HepG2 (cell line): Measurements from ENCODE around the gene NCOR2. TPM values are rescaled to one million over a fixed set of nuclear protein-coding genes. Genes with fewer than 3 reads are reported as not detected.

ENCODE experiments used
- ELF1 ChIP-seq: sonication (generic); formaldehyde crosslinking; IDR thresholded peaks from 2 replicates; pipeline ENCODE4 v1.4.0; 2020; ENCODE audit warnings: missing genetic modification reagents
- FOXJ3 ChIP-seq: sonication (generic); formaldehyde crosslinking; IDR thresholded peaks from 2 replicates; pipeline ENCODE4 v1.4.0; 2020; ENCODE audit warnings: missing genetic modification reagents, mild to moderate bottlenecking, borderline replicate concordance
- HDAC6 ChIP-seq: fragments of 200-600 bp; sonication (generic); IDR thresholded peaks from 2 replicates; pipeline ENCODE4 v1.7.0; 2017; ENCODE audit warnings: mild to moderate bottlenecking, antibody characterized with exemption, low read length, low read depth
- KDM5B ChIP-seq: sonication (generic); formaldehyde crosslinking; IDR thresholded peaks from 2 replicates; pipeline ENCODE4 v1.4.0; 2020; ENCODE audit warnings: missing genetic modification reagents, mild to moderate bottlenecking, borderline replicate concordance
- MIER3 ChIP-seq: IDR thresholded peaks from 2 replicates; pipeline ENCODE4 v1.6.1; 2016; ENCODE audit warnings: missing compliant biosample characterization, borderline replicate concordance
- NKX3-1 ChIP-seq: sonication (generic); formaldehyde crosslinking; IDR thresholded peaks from 2 replicates; pipeline ENCODE4 v1.5.0; 2020; ENCODE audit warnings: missing genetic modification reagents
- PITX1 ChIP-seq: sonication (generic); formaldehyde crosslinking; IDR thresholded peaks from 2 replicates; pipeline ENCODE4 v1.5.1; 2020; ENCODE audit warnings: mild to moderate bottlenecking, missing genetic modification reagents
- SMARCC2 ChIP-seq: fragments of 450-650 bp; IDR thresholded peaks from 2 replicates; pipeline ENCODE4 v1.6.1; 2017; ENCODE audit warnings: antibody characterized with exemption, mild to moderate bottlenecking
- ZFP82 ChIP-seq: sonication (generic); formaldehyde crosslinking; IDR thresholded peaks from 2 replicates; pipeline ENCODE4 v1.5.1; 2020; ENCODE audit warnings: mild to moderate bottlenecking, missing genetic modification reagents, borderline replicate concordance
- ZMAT3 ChIP-seq: sonication (generic); formaldehyde crosslinking; conservative IDR thresholded peaks from 2 replicates; pipeline ENCODE4 v1.7.0; 2021; ENCODE audit warnings: missing genetic modification reagents
- ZNF274 ChIP-seq: sonication (generic); formaldehyde crosslinking; IDR thresholded peaks from 2 replicates; pipeline ENCODE4 v1.5.1; 2020; ENCODE audit warnings: mild to moderate bottlenecking, missing genetic modification reagents
- ZNF816 ChIP-seq: sonication (generic); formaldehyde crosslinking; IDR thresholded peaks from 2 replicates; pipeline ENCODE4 v1.8.0; 2022; ENCODE audit warnings: missing genetic modification reagents, mild to moderate bottlenecking, borderline replicate concordance
- polyA plus RNA-seq, 8 experiments: library from polyadenylated mRNA; depleted of rRNA in 3 of 8; stranded (reverse) in 7 of 8; unstranded in 1 of 8; fragments of >200 nt; fragmentation: Illumina TruSeq in 4 of 8; extraction: Trizol in 4 of 8; gene quantifications; 2 replicates each; pipeline versions ENCODE4 v1.2.1 to v1.2.3, GENCODE V29; 2011 to 2016; ENCODE audit warnings: low read depth in 4 of 8, missing spikeins in 1 of 8, mixed read lengths in 1 of 8; ENCODE audit not compliant: insufficient read depth in 1 of 8
- total RNA-seq, 5 experiments: library from RNA; depleted of rRNA; stranded (reverse); fragments of >200 nt; fragmentation: Illumina TruSeq; extraction: Trizol; gene quantifications; 2 replicates each; pipeline ENCODE4 v1.2.3, GENCODE V29; 2016; ENCODE audit warnings: low read depth in 1 of 5
- TF ChIP-seq, protein P1 (sequence below): IDR thresholded peaks from 2 replicates; pipeline ENCODE4 v1.6.1; 2012; ENCODE audit warnings: inconsistent platforms
- TF ChIP-seq, protein P2 (sequence below): sonication (generic); formaldehyde crosslinking; IDR thresholded peaks from 2 replicates; pipeline ENCODE4 v1.4.0; 2020; ENCODE audit warnings: low read depth, mild to moderate bottlenecking, missing genetic modification reagents
- TF ChIP-seq, protein P3 (sequence below): sonication (generic); formaldehyde crosslinking; conservative IDR thresholded peaks from 2 replicates; pipeline ENCODE4 v1.4.0; 2020; ENCODE audit warnings: mild to moderate bottlenecking, missing genetic modification reagents, moderate library complexity
- TF ChIP-seq, protein P4 (sequence below): sonication (generic); formaldehyde crosslinking; IDR thresholded peaks from 2 replicates; pipeline ENCODE4; 2020; ENCODE audit warnings: missing genetic modification reagents, mild to moderate bottlenecking, borderline replicate concordance
- TF ChIP-seq, protein P5 (sequence below): sonication (generic); formaldehyde crosslinking; IDR thresholded peaks from 2 replicates; pipeline ENCODE4 v1.4.0; 2020; ENCODE audit warnings: missing genetic modification reagents

The NCOR2 gene
- total and polyA plus RNA-seq, 2 of the 13 experiments (the other 11 are each of a cell fraction or from before 2014, with no cell fraction given) = 4.5 to 5.7 TPM

DNA sequence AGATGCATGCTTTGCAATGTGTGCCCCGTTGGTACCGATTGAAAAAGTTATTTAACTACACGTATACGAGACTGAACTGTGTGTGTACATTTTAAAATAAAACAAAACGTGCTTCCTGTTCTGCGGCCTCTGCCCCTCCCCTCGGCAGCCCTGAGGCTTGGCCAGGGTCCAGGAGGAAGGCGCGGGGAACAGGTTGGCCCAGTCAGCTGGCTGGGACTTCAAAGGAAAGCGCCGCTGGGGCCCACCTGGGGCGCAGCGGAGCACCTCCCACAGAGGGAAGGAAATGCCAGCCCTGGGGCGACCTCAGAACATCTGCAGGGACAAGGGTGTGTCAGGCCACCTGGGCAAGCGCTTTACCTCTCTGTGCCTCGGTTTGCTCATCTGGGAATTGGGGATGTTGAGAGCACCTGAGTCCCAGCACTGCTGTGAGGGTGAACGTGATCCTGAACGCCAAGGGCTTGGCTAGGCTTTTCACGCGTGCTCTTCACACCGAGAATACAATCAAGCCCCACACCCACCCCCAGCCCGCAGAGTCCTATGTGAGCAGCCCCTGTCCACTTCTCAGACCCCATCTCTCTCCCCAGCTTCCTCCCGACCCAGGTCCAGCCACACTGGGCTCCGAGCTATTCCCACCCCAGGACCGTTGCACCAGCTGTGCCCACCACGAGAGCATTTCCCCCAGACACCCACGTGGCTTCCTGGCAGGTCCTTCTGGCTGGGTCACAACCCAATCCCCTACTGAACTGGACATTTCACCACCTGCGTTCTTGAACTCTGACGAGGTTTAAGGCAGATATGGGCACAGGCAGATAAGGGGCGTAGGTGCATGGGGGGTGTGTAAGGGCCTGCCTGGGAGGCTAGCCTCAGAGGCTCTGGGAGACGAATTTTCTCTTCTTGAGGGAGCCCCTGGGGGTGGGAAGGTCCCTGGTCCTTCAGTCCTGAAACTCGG is 41.9 kb upstream of the NCOR2 start (continued):
- TF ChIP-seq ZNF274 (CRISPR knock-in tag) (0 out of 2 replicates have a peak, but pooled peaks have one; percentile 35), NKX3-1 (CRISPR knock-in tag) (no peak), ELF1 (CRISPR knock-in tag) (peak; percentile 61; the same call in 1 of the 2 replicates), FOXJ3 (CRISPR knock-in tag) (peak; percentile 18; the same call in 1 of the 2 replicates), ZFP82 (CRISPR knock-in tag) (no peak), MIER3 (no peak), KDM5B (CRISPR knock-in tag) (peak; percentile 69; the same call in 1 of the 2 replicates), PITX1 (CRISPR knock-in tag) (peak; percentile 58), SMARCC2 (no peak), ZNF816 (CRISPR knock-in tag) (no peak), ZMAT3 (CRISPR knock-in tag) (0 out of 2 replicates have a peak, but pooled peaks have one; percentile 27), HDAC6 (no peak)
- TF ChIP-seq, protein P1, sequence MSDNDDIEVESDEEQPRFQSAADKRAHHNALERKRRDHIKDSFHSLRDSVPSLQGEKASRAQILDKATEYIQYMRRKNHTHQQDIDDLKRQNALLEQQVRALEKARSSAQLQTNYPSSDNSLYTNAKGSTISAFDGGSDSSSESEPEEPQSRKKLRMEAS = peak; percentile 50; the same call in 1 of the 2 replicates
- TF ChIP-seq, protein P2, sequence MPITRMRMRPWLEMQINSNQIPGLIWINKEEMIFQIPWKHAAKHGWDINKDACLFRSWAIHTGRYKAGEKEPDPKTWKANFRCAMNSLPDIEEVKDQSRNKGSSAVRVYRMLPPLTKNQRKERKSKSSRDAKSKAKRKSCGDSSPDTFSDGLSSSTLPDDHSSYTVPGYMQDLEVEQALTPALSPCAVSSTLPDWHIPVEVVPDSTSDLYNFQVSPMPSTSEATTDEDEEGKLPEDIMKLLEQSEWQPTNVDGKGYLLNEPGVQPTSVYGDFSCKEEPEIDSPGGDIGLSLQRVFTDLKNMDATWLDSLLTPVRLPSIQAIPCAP (CRISPR knock-in tag) = no peak
- TF ChIP-seq, protein P3, sequence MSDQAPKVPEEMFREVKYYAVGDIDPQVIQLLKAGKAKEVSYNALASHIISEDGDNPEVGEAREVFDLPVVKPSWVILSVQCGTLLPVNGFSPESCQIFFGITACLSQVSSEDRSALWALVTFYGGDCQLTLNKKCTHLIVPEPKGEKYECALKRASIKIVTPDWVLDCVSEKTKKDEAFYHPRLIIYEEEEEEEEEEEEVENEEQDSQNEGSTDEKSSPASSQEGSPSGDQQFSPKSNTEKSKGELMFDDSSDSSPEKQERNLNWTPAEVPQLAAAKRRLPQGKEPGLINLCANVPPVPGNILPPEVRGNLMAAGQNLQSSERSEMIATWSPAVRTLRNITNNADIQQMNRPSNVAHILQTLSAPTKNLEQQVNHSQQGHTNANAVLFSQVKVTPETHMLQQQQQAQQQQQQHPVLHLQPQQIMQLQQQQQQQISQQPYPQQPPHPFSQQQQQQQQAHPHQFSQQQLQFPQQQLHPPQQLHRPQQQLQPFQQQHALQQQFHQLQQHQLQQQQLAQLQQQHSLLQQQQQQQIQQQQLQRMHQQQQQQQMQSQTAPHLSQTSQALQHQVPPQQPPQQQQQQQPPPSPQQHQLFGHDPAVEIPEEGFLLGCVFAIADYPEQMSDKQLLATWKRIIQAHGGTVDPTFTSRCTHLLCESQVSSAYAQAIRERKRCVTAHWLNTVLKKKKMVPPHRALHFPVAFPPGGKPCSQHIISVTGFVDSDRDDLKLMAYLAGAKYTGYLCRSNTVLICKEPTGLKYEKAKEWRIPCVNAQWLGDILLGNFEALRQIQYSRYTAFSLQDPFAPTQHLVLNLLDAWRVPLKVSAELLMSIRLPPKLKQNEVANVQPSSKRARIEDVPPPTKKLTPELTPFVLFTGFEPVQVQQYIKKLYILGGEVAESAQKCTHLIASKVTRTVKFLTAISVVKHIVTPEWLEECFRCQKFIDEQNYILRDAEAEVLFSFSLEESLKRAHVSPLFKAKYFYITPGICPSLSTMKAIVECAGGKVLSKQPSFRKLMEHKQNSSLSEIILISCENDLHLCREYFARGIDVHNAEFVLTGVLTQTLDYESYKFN (CRISPR knock-in tag) = peak; percentile 86
- TF ChIP-seq, protein P4, sequence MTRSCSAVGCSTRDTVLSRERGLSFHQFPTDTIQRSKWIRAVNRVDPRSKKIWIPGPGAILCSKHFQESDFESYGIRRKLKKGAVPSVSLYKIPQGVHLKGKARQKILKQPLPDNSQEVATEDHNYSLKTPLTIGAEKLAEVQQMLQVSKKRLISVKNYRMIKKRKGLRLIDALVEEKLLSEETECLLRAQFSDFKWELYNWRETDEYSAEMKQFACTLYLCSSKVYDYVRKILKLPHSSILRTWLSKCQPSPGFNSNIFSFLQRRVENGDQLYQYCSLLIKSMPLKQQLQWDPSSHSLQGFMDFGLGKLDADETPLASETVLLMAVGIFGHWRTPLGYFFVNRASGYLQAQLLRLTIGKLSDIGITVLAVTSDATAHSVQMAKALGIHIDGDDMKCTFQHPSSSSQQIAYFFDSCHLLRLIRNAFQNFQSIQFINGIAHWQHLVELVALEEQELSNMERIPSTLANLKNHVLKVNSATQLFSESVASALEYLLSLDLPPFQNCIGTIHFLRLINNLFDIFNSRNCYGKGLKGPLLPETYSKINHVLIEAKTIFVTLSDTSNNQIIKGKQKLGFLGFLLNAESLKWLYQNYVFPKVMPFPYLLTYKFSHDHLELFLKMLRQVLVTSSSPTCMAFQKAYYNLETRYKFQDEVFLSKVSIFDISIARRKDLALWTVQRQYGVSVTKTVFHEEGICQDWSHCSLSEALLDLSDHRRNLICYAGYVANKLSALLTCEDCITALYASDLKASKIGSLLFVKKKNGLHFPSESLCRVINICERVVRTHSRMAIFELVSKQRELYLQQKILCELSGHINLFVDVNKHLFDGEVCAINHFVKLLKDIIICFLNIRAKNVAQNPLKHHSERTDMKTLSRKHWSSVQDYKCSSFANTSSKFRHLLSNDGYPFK (CRISPR knock-in tag) = no peak
- TF ChIP-seq, protein P5, sequence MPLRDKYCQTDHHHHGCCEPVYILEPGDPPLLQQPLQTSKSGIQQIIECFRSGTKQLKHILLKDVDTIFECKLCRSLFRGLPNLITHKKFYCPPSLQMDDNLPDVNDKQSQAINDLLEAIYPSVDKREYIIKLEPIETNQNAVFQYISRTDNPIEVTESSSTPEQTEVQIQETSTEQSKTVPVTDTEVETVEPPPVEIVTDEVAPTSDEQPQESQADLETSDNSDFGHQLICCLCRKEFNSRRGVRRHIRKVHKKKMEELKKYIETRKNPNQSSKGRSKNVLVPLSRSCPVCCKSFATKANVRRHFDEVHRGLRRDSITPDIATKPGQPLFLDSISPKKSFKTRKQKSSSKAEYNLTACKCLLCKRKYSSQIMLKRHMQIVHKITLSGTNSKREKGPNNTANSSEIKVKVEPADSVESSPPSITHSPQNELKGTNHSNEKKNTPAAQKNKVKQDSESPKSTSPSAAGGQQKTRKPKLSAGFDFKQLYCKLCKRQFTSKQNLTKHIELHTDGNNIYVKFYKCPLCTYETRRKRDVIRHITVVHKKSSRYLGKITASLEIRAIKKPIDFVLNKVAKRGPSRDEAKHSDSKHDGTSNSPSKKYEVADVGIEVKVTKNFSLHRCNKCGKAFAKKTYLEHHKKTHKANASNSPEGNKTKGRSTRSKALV = 0 out of 2 replicates have a peak, but pooled peaks have one; percentile 39
